SJSA1 (cell line): Measurements from ENCODE around the gene OPTC. TPM values are rescaled to one million over a fixed set of nuclear protein-coding genes. Genes with fewer than 3 reads are reported as not detected.

ENCODE experiments used
- DNase-seq, 2 experiments: peaks; one replicate each; pipeline ENCODE4 v3.0.0-alpha.2; 2015 to 2020; ENCODE audit warnings: low spot score in 2 of 2, low read depth in 1 of 2
- H3K27ac ChIP-seq: fragments of 250-450 bp; sonication (Bioruptor Pico); 2 replicates; pipeline ENCODE4 v1.5.1; 2020; ENCODE audit warnings: mild to moderate bottlenecking, moderate library complexity
- H3K27me3 ChIP-seq: fragments of 250-450 bp; sonication (Bioruptor Pico); replicated peaks from 2 replicates; pipeline ENCODE4 v1.5.1; 2020; ENCODE audit warnings: mild to moderate bottlenecking, moderate library complexity
- H3K36me3 ChIP-seq: fragments of 250-450 bp; sonication (Bioruptor Pico); 2 replicates; pipeline ENCODE4 v1.5.1; 2020; ENCODE audit warnings: mild to moderate bottlenecking
- H3K4me1 ChIP-seq: fragments of 250-450 bp; sonication (Bioruptor Pico); replicated peaks from 2 replicates; pipeline ENCODE4 v1.6.1; 2021; ENCODE audit warnings: mild to moderate bottlenecking
- H3K4me3 ChIP-seq: fragments of 250-450 bp; sonication (Bioruptor Pico); 2 replicates; pipeline ENCODE4 v1.5.1; 2020; ENCODE audit warnings: mild to moderate bottlenecking
- H3K9me3 ChIP-seq: fragments of 250-450 bp; sonication (Bioruptor Pico); replicated peaks from 2 replicates; pipeline ENCODE4 v1.5.1; 2020; ENCODE audit warnings: mild to moderate bottlenecking
- total RNA-seq: library from RNA; depleted of rRNA; stranded (reverse); fragments of >200 nt; shearing (Covaris generic); gene quantifications from 2 replicates; pipeline ENCODE4 v1.2.3, GENCODE V29; 2014

Gene OPTC
- total RNA-seq, 1 experiment from 2014 or later: not detected

- no peak overlapping the region for H3K27ac ChIP-seq
- H3K4me3 ChIP-seq: no peak overlapping the region
- H3K4me1 ChIP-seq: no peaks in the 10 kb centered on the region
- no peaks in the 10 kb centered on the region for H3K27me3 ChIP-seq
- DNase-seq: no peak
- no peaks in the 10 kb centered on the region for H3K36me3 ChIP-seq
- no peaks in the 10 kb centered on the region for H3K9me3 ChIP-seq
Measured at GRCh38 chr1:203547771-203548421, 53.9 kb downstream of the OPTC start.

GRCh38 chr1:203548892-203549291, 54.9 kb downstream of the OPTC start:
- H3K4me3 ChIP-seq: no peak overlapping the region
- DNase-seq: no peak
- H3K9me3 ChIP-seq: no peaks in the 10 kb centered on the region
- no peak overlapping the region for H3K27ac ChIP-seq
- H3K27me3 ChIP-seq: no peaks in the 10 kb centered on the region
- no peaks in the 10 kb centered on the region for H3K36me3 ChIP-seq
- peaks cover 3% of the 10 kb centered on the region for H3K4me1 ChIP-seq

- H3K27ac ChIP-seq: no peak overlapping the region
Measured at GRCh38 chr1:203549309-203549708, 55.4 kb downstream of the OPTC start.

GRCh38 chr1:203550846-203551245, 56.9 kb downstream of the OPTC start:
- no peak overlapping the region for H3K4me3 ChIP-seq
- no peak for DNase-seq
- peaks cover 23% of the 10 kb centered on the region for H3K4me1 ChIP-seq
- H3K36me3 ChIP-seq: no peaks in the 10 kb centered on the region
- H3K27ac ChIP-seq: no peak overlapping the region
- H3K9me3 ChIP-seq: no peaks in the 10 kb centered on the region
- H3K27me3 ChIP-seq: no peaks in the 10 kb centered on the region

More at GRCh38 chr1:203549309-203549708, 55.4 kb downstream of the OPTC start:
- no peaks in the 10 kb centered on the region for H3K36me3 ChIP-seq
- H3K27me3 ChIP-seq: no peaks in the 10 kb centered on the region
- H3K4me1 ChIP-seq: peaks cover 7% of the 10 kb centered on the region
- no peak overlapping the region for H3K4me3 ChIP-seq
- no peaks in the 10 kb centered on the region for H3K9me3 ChIP-seq
- DNase-seq: no peak

GRCh38 chr1:203551550-203551949, 57.6 kb downstream of the OPTC start:
- Histone ChIP-seq H3K27ac (no peak overlapping the region), H3K4me1 (peaks cover 30% of the 10 kb centered on the region), H3K36me3 (no peaks in the 10 kb centered on the region), H3K4me3 (no peak overlapping the region), H3K9me3 (no peaks in the 10 kb centered on the region), H3K27me3 (no peaks in the 10 kb centered on the region)
- DNase-seq: no peak

GRCh38 chr1:203553496-203553895, 59.5 kb downstream of the OPTC start:
- Histone ChIP-seq H3K4me3 (no peak overlapping the region), H3K27ac (no peak overlapping the region), H3K36me3 (no peaks in the 10 kb centered on the region), H3K9me3 (no peaks in the 10 kb centered on the region), H3K4me1 (peaks cover 48% of the 10 kb centered on the region), H3K27me3 (no peaks in the 10 kb centered on the region)
- no peak for DNase-seq

GRCh38 chr1:203554071-203554470, 60.1 kb downstream of the OPTC start:
- no peak for DNase-seq
- Histone ChIP-seq H3K36me3 (no peaks in the 10 kb centered on the region), H3K9me3 (no peaks in the 10 kb centered on the region), H3K27ac (peak overlapping the region; percentile 96; the same call in 1 of the 2 replicates), H3K4me3 (no peak overlapping the region), H3K27me3 (no peaks in the 10 kb centered on the region), H3K4me1 (peaks cover 53% of the 10 kb centered on the region)

- Histone ChIP-seq H3K36me3 (no peaks in the 10 kb centered on the region), H3K4me3 (peak overlapping the region; percentile 0; the same call in 1 of the 2 replicates), H3K27ac (peak overlapping the region; percentile 96), H3K27me3 (no peaks in the 10 kb centered on the region), H3K9me3 (no peaks in the 10 kb centered on the region), H3K4me1 (peaks cover 61% of the 10 kb centered on the region)
- peak in 1 of 2 experiments; percentile 28 for DNase-seq
Measured at GRCh38 chr1:203555076-203555475, 61.1 kb downstream of the OPTC start.

GRCh38 chr1:203555511-203556046, 61.6 kb downstream of the OPTC start:
- Histone ChIP-seq H3K27ac (peak overlapping the region; percentile 96), H3K9me3 (no peaks in the 10 kb centered on the region), H3K36me3 (no peaks in the 10 kb centered on the region), H3K27me3 (no peaks in the 10 kb centered on the region), H3K4me3 (peak overlapping the region; percentile 0; the same call in 1 of the 2 replicates), H3K4me1 (peaks cover 61% of the 10 kb centered on the region)
- no peak for DNase-seq

- Histone ChIP-seq H3K4me3 (peak overlapping the region; percentile 0; the same call in 1 of the 2 replicates), H3K36me3 (no peaks in the 10 kb centered on the region), H3K27me3 (no peaks in the 10 kb centered on the region), H3K9me3 (no peaks in the 10 kb centered on the region), H3K27ac (peak overlapping the region; percentile 96), H3K4me1 (peaks cover 61% of the 10 kb centered on the region)
- DNase-seq: peak; percentile 96 to 98
Measured at GRCh38 chr1:203556047-203556851, 62.3 kb downstream of the OPTC start.

GRCh38 chr1:203557390-203557789, 63.4 kb downstream of the OPTC start:
- H3K27ac ChIP-seq: peak overlapping the region; percentile 96
- no peaks in the 10 kb centered on the region for H3K36me3 ChIP-seq
- H3K9me3 ChIP-seq: no peaks in the 10 kb centered on the region
- peak; percentile 84 to 92 for DNase-seq
- peaks cover 61% of the 10 kb centered on the region for H3K4me1 ChIP-seq
- no peaks in the 10 kb centered on the region for H3K27me3 ChIP-seq
- no peak overlapping the region for H3K4me3 ChIP-seq

- Histone ChIP-seq H3K36me3 (no peaks in the 10 kb centered on the region), H3K9me3 (no peaks in the 10 kb centered on the region), H3K27ac (peak overlapping the region; percentile 96), H3K4me3 (no peak overlapping the region), H3K27me3 (no peaks in the 10 kb centered on the region), H3K4me1 (peaks cover 61% of the 10 kb centered on the region)
- DNase-seq: peak; percentile 91 to 92
Measured at GRCh38 chr1:203558064-203558760, 64.3 kb downstream of the OPTC start.
